B cell (primary cell): ENCODE data around the gene TCAP. TPM values are rescaled to one million over a fixed set of nuclear protein-coding genes. Genes with fewer than 3 reads are reported as not detected.

ENCODE experiments used
- ATAC-seq: fragments of 200-7000 bp; cut with Tn5 transposase; one replicate; pipeline ENCODE4 v1.10.0; 2021; ENCODE audit warnings: low read depth, mild to moderate bottlenecking, moderate number of reproducible peaks, moderate library complexity
- CTCF ChIA-PET: fragments of 350-600 bp; sonication (Branson Sonifier 250); formaldehyde crosslinking; loops from one replicate; lab custom pipeline; 2021; ENCODE audit warnings: antibody characterized with exemption, inconsistent platforms; lab: Charles Lee
- POLR2A ChIA-PET: fragments of 350-600 bp; sonication (Branson Sonifier 250); formaldehyde crosslinking; loops from one replicate; lab custom pipeline; 2021; ENCODE audit warnings: antibody characterized with exemption; lab: Charles Lee
- DNase-seq: peaks from one replicate; pipeline ENCODE4 v3.0.0; 2013
- H2AFZ ChIP-seq: 2 replicates; pipeline ENCODE4 v1.6.1; 2012; ENCODE audit warnings: mild to moderate bottlenecking, low read depth, low read length; ENCODE audit not compliant: insufficient read depth, poor library complexity, severe bottlenecking
- H3K27ac ChIP-seq, 2 donors: 1 replicate in 1 of 2; 2 replicates in 1 of 2; pipeline ENCODE4 v1.5.1; 2012 to 2013; ENCODE audit warnings: low read length in 2 of 2, mild to moderate bottlenecking in 2 of 2, moderate library complexity in 1 of 2
- H3K27me3 ChIP-seq, 4 experiments: fragments of 200-600 bp in 1 of 4; sonication (generic) in 1 of 4; replicated peaks in 1 of 4; 1 replicate in 2 of 4; 2 replicates in 2 of 4; pipeline versions ENCODE4 v1.6.1 to v1.7.0; 2013 to 2016; ENCODE audit warnings: low read length in 3 of 4, mild to moderate bottlenecking in 2 of 4, mixed read lengths in 1 of 4, moderate library complexity in 1 of 4; ENCODE audit not compliant: insufficient read depth in 4 of 4, control insufficient read depth in 3 of 4; ENCODE audit errors: control extremely low read depth in 1 of 4
- H3K36me3 ChIP-seq, 2 experiments: replicated peaks in 1 of 2; 1 replicate in 1 of 2; 2 replicates in 1 of 2; pipeline versions ENCODE4 v1.6.1 to v1.7.1; 2013; ENCODE audit warnings: low read length in 1 of 2; ENCODE audit not compliant: insufficient read depth in 2 of 2, control insufficient read depth in 1 of 2; ENCODE audit errors: control extremely low read depth in 1 of 2, extremely low read depth in 1 of 2
- H3K4me1 ChIP-seq, 2 donors: fragments of 200-600 bp in 1 of 2; sonication (generic) in 1 of 2; 1 replicate in 1 of 2; 2 replicates in 1 of 2; pipeline versions ENCODE4 v1.5.1 to v1.6.1; 2013 to 2017; ENCODE audit warnings: low read length in 2 of 2; ENCODE audit not compliant: control insufficient read depth in 2 of 2, insufficient read depth in 2 of 2
- H3K4me2 ChIP-seq: replicated peaks from 2 replicates; pipeline ENCODE3; 2012; ENCODE audit warnings: mild to moderate bottlenecking, low read depth, low read length; ENCODE audit not compliant: poor library complexity, severe bottlenecking
- H3K4me3 ChIP-seq, 5 experiments: fragments of 200-600 bp in 1 of 5; sonication (generic) in 1 of 5; 1 replicate in 3 of 5; 2 replicates in 2 of 5; pipeline versions ENCODE4 v1.5.1 to v1.7.0; 2011 to 2016; ENCODE audit warnings: low read length in 4 of 5, mild to moderate bottlenecking in 4 of 5, low read depth in 2 of 5, control low read depth in 1 of 5, moderate library complexity in 1 of 5; ENCODE audit not compliant: insufficient read depth in 1 of 5; ENCODE audit errors: control extremely low read depth in 1 of 5, extremely low read depth in 1 of 5
- H3K79me2 ChIP-seq: fragments of 200-600 bp; sonication (generic); one replicate; pipeline ENCODE4 v1.6.0; 2016; ENCODE audit warnings: low read length; ENCODE audit not compliant: control insufficient read depth, insufficient read depth
- H3K9ac ChIP-seq: fragments of 200-600 bp; sonication (generic); 2 replicates; pipeline ENCODE4 v1.6.1; 2017; ENCODE audit warnings: mild to moderate bottlenecking, low read length, moderate library complexity
- H3K9me3 ChIP-seq, 3 donors: one replicate each; pipeline versions ENCODE4 v1.6.1 to v1.7.1; 2013; ENCODE audit warnings: low read length in 2 of 3; ENCODE audit not compliant: control insufficient read depth in 2 of 3, insufficient read depth in 1 of 3; ENCODE audit errors: control extremely low read depth in 1 of 3
- H4K20me1 ChIP-seq: 2 replicates; pipeline ENCODE4 v1.6.0; 2012; ENCODE audit warnings: mild to moderate bottlenecking, low read length; ENCODE audit not compliant: insufficient read depth, control insufficient read depth, poor library complexity, severe bottlenecking
- H3K27ac Mint-ChIP-seq: one replicate; pipeline ENCODE4 v1.8.0; 2021; ENCODE audit warnings: mixed read lengths
- H3K27me3 Mint-ChIP-seq: one replicate; pipeline ENCODE4 v1.8.0; 2021; ENCODE audit warnings: mixed read lengths
- H3K4me1 Mint-ChIP-seq: one replicate; pipeline ENCODE4 v1.8.0; 2021; ENCODE audit warnings: mixed read lengths
- H3K4me3 Mint-ChIP-seq: one replicate; pipeline ENCODE4 v1.8.0; 2021; ENCODE audit warnings: mixed read lengths
- H3K9me3 Mint-ChIP-seq: one replicate; pipeline ENCODE4 v1.8.0; 2022; ENCODE audit warnings: mixed read lengths; ENCODE audit not compliant: insufficient read depth
- CTCF ChIP-seq: fragments of 200-600 bp; IDR thresholded peaks from one replicate; pipeline ENCODE4 v1.8.0; 2022; ENCODE audit warnings: antibody characterized with exemption, mild to moderate bottlenecking
- EZH2 ChIP-seq: IDR thresholded peaks from 2 replicates; pipeline ENCODE4 v1.6.1; 2012; ENCODE audit warnings: borderline replicate concordance, low read depth, mild to moderate bottlenecking, moderate library complexity, low read length; ENCODE audit not compliant: insufficient read depth, poor library complexity, severe bottlenecking
- WGBS: methylation state at CpG from one replicate; pipeline ENCODE4 v1.1.5; 2013; ENCODE audit warnings: missing lambda C conversion rate; ENCODE audit not compliant: insufficient coverage; 5-methylcytosine and 5-hydroxymethylcytosine counted together
- intact Hi-C: fragments of 100-400 bp; cut with micrococcal nuclease; formaldehyde crosslinking; loops from one replicate; pipeline ENCODE4 v1.10.0; 2022
- polyA plus RNA-seq: library from polyadenylated mRNA; depleted of rRNA; stranded (reverse); fragments of >200 nt; gene quantifications from 2 replicates; pipeline ENCODE4 v1.2.3, GENCODE V29; 2012
- total RNA-seq, 2 donors: library from RNA; stranded (reverse); fragments of 120-200 nt in 1 of 2; gene quantifications; 1 replicate in 1 of 2; 2 replicates in 1 of 2; pipeline versions ENCODE4 v1.2.3 to v1.2.4, GENCODE V29; 2013 to 2022

Gene TCAP
- total and polyA plus RNA-seq, 2 donors (not counting 1 experiment from before 2014, with no cell fraction given), result 3.8 to 5.1 TPM

DNA sequence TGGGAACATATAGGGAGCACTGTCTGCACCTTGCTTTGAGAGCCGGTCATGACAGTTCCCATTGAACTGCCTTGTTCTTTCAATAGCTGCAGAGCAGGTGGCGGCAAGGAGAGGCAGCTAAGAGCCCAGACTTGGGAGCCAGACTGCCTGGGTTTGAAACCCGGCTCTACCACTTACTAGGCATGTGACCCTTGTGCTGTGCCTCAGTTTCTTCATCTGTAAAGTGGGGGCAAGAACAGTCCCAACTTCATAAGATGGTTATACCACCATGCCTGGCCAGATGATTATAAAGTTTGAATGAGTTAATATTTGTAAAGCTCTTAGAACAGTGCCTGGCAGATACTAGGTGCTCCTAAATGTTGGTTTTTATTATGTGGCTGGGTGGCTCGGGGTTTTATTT lies 49.1 kb downstream of the TCAP start:
- no peak overlapping the region for H3K27ac Mint-ChIP-seq
- intact Hi-C loops, result no loop called here
- ChIA-PET POLR2A (interaction anchor here (0.7 kb wide), 1 partner anchor 280 kb away, joined by 3 read pairs; no protein-coding TSS in a partner anchor), CTCF (interaction anchor here (0.8 kb wide), 1 partner anchor 315 kb away, joined by 4 read pairs; no protein-coding TSS in a partner anchor)
- no peak for TF ChIP-seq EZH2
- TF ChIP-seq CTCF, result no peak
- Histone ChIP-seq H3K27me3 (no peaks in the 10 kb centered on the region), H3K4me1 (peaks cover 2 to 4% of the 10 kb centered on the region in 2 donors), H3K9me3 (no peaks in the 10 kb centered on the region), H4K20me1 (no peaks in the 10 kb centered on the region), H3K27ac (no peak overlapping the region), H3K36me3 (no peaks in the 10 kb centered on the region), H3K4me2 (no peak overlapping the region), H2AFZ (no peak overlapping the region), H3K4me3 (no peak overlapping the region), H3K9ac (no peak overlapping the region), H3K79me2 (no peaks in the 10 kb centered on the region)
- no peaks in the 10 kb centered on the region for H3K9me3 Mint-ChIP-seq
- ATAC-seq (no peak), DNase-seq (no peak)
- 88% methylated on average over 3 of the region's 4 CpGs for WGBS
- H3K4me1 Mint-ChIP-seq, result peaks cover 2% of the 10 kb centered on the region
- no peaks in the 10 kb centered on the region for H3K27me3 Mint-ChIP-seq
- H3K4me3 Mint-ChIP-seq, result no peak overlapping the region

GRCh38 chr17:39715375-39716072 lies 50.4 kb downstream of the TCAP start:
- Histone ChIP-seq H3K4me1 (no peaks in the 10 kb centered on the region), H3K9ac (no peak overlapping the region), H3K4me3 (no peak overlapping the region), H3K4me2 (no peak overlapping the region), H3K27me3 (no peaks in the 10 kb centered on the region), H3K36me3 (no peaks in the 10 kb centered on the region), H3K9me3 (no peaks in the 10 kb centered on the region), H2AFZ (no peak overlapping the region), H3K27ac (no peak overlapping the region), H4K20me1 (no peaks in the 10 kb centered on the region), H3K79me2 (no peaks in the 10 kb centered on the region)
- intact Hi-C loops, result no loop called here
- no peaks in the 10 kb centered on the region for H3K4me1 Mint-ChIP-seq
- WGBS, result 97% methylated on average over 18 of the region's 18 CpGs
- ATAC-seq, result no peak
- no peak for TF ChIP-seq CTCF
- no peak for TF ChIP-seq EZH2
- H3K9me3 Mint-ChIP-seq, result no peaks in the 10 kb centered on the region
- no peak overlapping the region for H3K4me3 Mint-ChIP-seq
- no peak overlapping the region for H3K27ac Mint-ChIP-seq
- H3K27me3 Mint-ChIP-seq, result no peaks in the 10 kb centered on the region
- CTCF ChIA-PET, result interaction anchor here (0.5 kb wide), 1 partner anchor 511 kb away, joined by 3 read pairs; no protein-coding TSS in a partner anchor
- no peak for DNase-seq
- POLR2A ChIA-PET, result interaction anchor here (0.6 kb wide), 1 partner anchor 61 kb away, joined by 3 read pairs; no protein-coding TSS in a partner anchor
